ENCODE data around the gene TRIM17.

DNA sequence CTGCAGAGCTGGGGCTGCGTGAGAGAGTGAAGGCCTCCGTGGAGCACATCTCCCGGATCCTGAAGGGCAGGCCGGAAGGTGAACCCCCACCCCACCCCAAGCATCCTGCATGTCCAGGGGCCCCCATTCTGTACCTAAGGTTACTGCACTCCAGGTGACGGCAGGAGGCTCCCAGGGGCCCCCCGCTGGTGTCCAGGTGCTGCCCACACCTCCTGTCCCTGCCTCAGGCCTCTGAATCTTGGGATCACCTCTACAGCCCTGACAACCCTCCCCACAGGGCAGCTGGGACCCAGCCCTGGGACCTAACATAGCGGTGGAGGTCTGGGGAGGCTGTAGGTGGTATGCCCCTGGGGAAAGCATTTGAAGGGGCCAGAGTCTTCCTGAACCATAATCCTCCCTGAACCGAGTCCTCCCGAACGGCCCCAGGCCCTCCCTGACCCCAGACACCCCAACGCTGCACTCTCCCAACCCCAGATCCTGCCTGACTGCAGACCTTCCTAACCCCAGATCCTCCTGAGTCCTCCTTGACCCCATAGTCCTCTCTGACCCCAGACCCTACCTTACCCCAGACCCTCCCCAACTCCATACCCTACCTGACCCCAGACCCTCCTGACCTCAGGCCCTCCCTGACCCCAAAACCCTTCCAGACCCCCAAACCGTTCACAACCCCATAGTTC is 43.5 kb downstream of the TRIM17 start:
- TF ChIP-seq CTCF (conservative IDR thresholded peaks at IDR 0.05; ENCODE audit: low read length), result no peak
- no peak for TF ChIP-seq EZH2phosphoT487 (IDR thresholded peaks at IDR 0.05; ENCODE audit: borderline replicate concordance)

All from Loucy (cell line).